ENCODE data around the gene NKAIN2.

The NKAIN2 gene

DNA sequence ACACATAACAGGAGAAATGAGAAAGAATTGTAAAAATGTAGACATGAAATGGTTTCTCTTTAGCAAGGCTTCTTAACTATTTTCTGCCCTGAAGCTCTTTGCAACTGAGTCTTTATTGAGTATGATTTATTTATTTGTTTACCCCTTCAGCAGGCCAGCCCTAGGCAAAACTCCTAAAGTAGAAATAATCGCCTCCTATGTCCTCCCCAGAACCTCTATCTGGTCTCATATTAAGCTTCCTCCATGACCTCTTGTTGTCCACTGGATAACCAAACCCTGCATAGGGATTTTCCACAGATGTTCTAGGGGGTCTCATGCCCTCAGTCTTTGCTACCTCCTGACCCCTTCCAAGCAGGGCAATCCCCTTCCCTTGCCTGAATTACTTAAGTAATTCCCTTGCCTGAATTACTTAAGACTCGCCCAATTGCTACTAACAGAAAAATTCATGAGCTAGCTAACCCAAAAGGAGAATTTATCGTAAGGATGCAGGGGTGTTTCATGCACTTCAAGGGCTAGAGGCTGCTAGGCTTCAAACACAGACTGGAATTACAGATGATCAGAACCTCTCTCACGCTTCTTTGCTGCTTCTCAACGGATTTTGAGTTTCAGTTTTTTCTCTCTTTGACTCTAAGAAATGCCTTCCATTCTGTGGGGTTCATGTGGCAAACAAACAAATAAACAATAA lies 732.6 kb downstream of the NKAIN2 start:
- Histone ChIP-seq H3K9ac (ENCODE audit: low read length) (no peak overlapping the region), H2BK120ac (ENCODE audit: low read depth, low read length) (no peak overlapping the region), H3K4me1 (ENCODE audit: control insufficient read depth, low read depth, low read length) (peaks cover 3% of the 10 kb centered on the region), H3K18ac (ENCODE audit: low read length) (no peak overlapping the region), H3K27ac (ENCODE audit: low read depth, low read length) (no peak overlapping the region), H4K8ac (ENCODE audit: low read depth, low read length) (no peak overlapping the region), H3K4me2 (ENCODE audit: low read length) (no peak overlapping the region), H4K5ac (ENCODE audit: low read length) (no peak overlapping the region), H3K23ac (ENCODE audit: low read length) (no peak overlapping the region), H3K56ac (ENCODE audit: low read length) (no peak overlapping the region), H3K36me3 (ENCODE audit: control insufficient read depth, insufficient read depth, low read length) (no peaks in the 10 kb centered on the region), H2BK5ac (ENCODE audit: low read length) (no peak overlapping the region), H2AK5ac (ENCODE audit: low read length) (no peak overlapping the region), H2BK15ac (replicated peaks; ENCODE audit: low read depth) (no peak overlapping the region), H3K4ac (ENCODE audit: low read depth, low read length) (peak overlapping the region; percentile 70), H3K79me1 (ENCODE audit: low read length) (no peaks in the 10 kb centered on the region), H3K4me3 (ENCODE audit: low read length) (no peak overlapping the region), H3K27me3 (ENCODE audit: insufficient read depth, low read length, poor library complexity) (no peaks in the 10 kb centered on the region), H3K79me2 (ENCODE audit: control insufficient read depth, insufficient read depth, low read length) (no peaks in the 10 kb centered on the region)
- DNase-seq = no peak
- no CpG with 5 or more reads among the region's 5 CpGs for WGBS (ENCODE audit: extremely low coverage, insufficient coverage, low lambda C conversion rate)

DNA sequence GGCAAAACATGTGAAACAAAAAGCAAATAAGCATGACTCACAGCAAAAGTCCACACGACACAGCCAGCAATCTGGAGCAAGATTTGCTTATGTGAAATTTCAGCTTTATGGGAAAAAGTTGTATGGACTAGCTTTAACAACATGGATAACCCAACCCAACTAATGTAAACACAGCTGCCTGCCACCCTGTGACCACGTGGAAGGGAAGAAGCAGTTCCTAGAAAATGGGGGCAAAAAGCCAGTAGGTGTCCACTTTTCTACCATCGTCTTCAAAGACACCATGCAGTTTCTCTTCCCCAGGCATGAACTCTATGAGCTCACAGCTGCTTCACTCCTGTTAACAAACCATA lies 733.2 kb downstream of the NKAIN2 start:
- WGBS (ENCODE audit: extremely low coverage, insufficient coverage, low lambda C conversion rate) = no CpG with 5 or more reads among the region's 3 CpGs
- Histone ChIP-seq H3K27me3 (ENCODE audit: insufficient read depth, low read length, poor library complexity) (no peaks in the 10 kb centered on the region), H4K5ac (ENCODE audit: low read length) (no peak overlapping the region), H3K4me1 (ENCODE audit: control insufficient read depth, low read depth, low read length) (peaks cover 3% of the 10 kb centered on the region), H3K4me2 (ENCODE audit: low read length) (no peak overlapping the region), H3K9ac (ENCODE audit: low read length) (no peak overlapping the region), H2BK15ac (replicated peaks; ENCODE audit: low read depth) (no peak overlapping the region), H3K36me3 (ENCODE audit: control insufficient read depth, insufficient read depth, low read length) (no peaks in the 10 kb centered on the region), H3K18ac (ENCODE audit: low read length) (no peak overlapping the region), H3K23ac (ENCODE audit: low read length) (no peak overlapping the region), H3K4ac (ENCODE audit: low read depth, low read length) (no peak overlapping the region), H2AK5ac (ENCODE audit: low read length) (no peak overlapping the region), H3K27ac (ENCODE audit: low read depth, low read length) (no peak overlapping the region), H3K56ac (ENCODE audit: low read length) (no peak overlapping the region), H3K79me1 (ENCODE audit: low read length) (no peaks in the 10 kb centered on the region), H3K4me3 (ENCODE audit: low read length) (no peak overlapping the region), H4K8ac (ENCODE audit: low read depth, low read length) (no peak overlapping the region), H2BK5ac (ENCODE audit: low read length) (no peak overlapping the region), H2BK120ac (ENCODE audit: low read depth, low read length) (no peak overlapping the region), H3K79me2 (ENCODE audit: control insufficient read depth, insufficient read depth, low read length) (no peaks in the 10 kb centered on the region)
- DNase-seq = no peak

DNA sequence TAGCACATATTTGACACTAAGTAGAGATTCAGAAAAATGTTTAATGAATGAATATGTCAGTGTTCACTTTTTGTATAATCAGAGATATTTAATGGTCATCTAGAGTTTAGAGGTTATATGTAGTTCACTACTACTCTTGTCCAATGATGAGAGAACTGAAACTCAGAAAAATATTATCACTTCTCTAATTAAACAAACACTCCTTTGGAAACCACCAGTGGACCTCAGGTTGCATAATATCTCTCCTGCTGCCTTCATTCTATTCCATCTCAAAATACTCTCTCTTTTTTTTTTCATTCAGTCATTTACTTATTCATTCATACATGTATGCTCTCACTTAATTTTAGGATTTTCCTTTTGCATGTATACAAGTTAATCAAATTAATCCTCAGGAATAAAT lies 735.4 kb downstream of the NKAIN2 start:
- H3K36me3 ChIP-seq (ENCODE audit: control insufficient read depth, insufficient read depth, low read length) = no peaks in the 10 kb centered on the region
- H3K79me1 ChIP-seq (ENCODE audit: low read length) = no peaks in the 10 kb centered on the region
- H3K4me1 ChIP-seq (ENCODE audit: control insufficient read depth, low read depth, low read length) = peaks cover 3% of the 10 kb centered on the region
- no peak overlapping the region for H2AK5ac ChIP-seq (ENCODE audit: low read length)
- H3K18ac ChIP-seq (ENCODE audit: low read length) = no peak overlapping the region
- H3K79me2 ChIP-seq (ENCODE audit: control insufficient read depth, insufficient read depth, low read length) = no peaks in the 10 kb centered on the region
- H3K56ac ChIP-seq (ENCODE audit: low read length) = no peak overlapping the region
- no peak overlapping the region for H2BK5ac ChIP-seq (ENCODE audit: low read length)
- H3K4me3 ChIP-seq (ENCODE audit: low read length) = no peak overlapping the region
- H3K4me2 ChIP-seq (ENCODE audit: low read length) = no peak overlapping the region
- H2BK120ac ChIP-seq (ENCODE audit: low read depth, low read length) = no peak overlapping the region
- no peak overlapping the region for H4K5ac ChIP-seq (ENCODE audit: low read length)
- no peaks in the 10 kb centered on the region for H3K27me3 ChIP-seq (ENCODE audit: insufficient read depth, low read length, poor library complexity)
- H3K27ac ChIP-seq (ENCODE audit: low read depth, low read length) = no peak overlapping the region
- no peak overlapping the region for H2BK15ac ChIP-seq (replicated peaks; ENCODE audit: low read depth)
- no peak for DNase-seq
- H3K23ac ChIP-seq (ENCODE audit: low read length) = no peak overlapping the region
- no peak overlapping the region for H3K4ac ChIP-seq (ENCODE audit: low read depth, low read length)
- H4K8ac ChIP-seq (ENCODE audit: low read depth, low read length) = no peak overlapping the region
- no peak overlapping the region for H3K9ac ChIP-seq (ENCODE audit: low read length)

DNA sequence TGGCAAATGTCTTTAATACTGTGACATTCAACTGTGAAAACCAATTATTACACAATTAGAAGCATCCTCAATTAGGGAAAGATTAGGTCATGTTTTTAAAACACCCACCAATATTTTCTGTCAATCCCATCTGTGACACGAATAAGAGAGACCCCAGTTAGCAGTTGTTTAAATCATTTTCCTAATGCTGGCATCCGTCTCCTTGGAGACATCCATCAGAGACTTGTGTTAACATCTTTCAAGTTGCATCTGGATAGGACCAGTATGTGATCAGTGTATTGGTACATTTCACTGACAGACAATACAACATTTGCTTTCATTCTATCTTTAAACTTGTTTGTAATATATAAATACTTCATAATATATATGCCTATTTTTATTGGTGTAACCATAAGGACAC lies 737.9 kb downstream of the NKAIN2 start:
- Histone ChIP-seq H3K4me3 (ENCODE audit: low read length) (no peak overlapping the region), H3K27ac (ENCODE audit: low read depth, low read length) (no peak overlapping the region), H2BK5ac (ENCODE audit: low read length) (no peak overlapping the region), H3K56ac (ENCODE audit: low read length) (no peak overlapping the region), H3K9ac (ENCODE audit: low read length) (no peak overlapping the region), H3K79me2 (ENCODE audit: control insufficient read depth, insufficient read depth, low read length) (no peaks in the 10 kb centered on the region), H3K23ac (ENCODE audit: low read length) (no peak overlapping the region), H3K79me1 (ENCODE audit: low read length) (no peaks in the 10 kb centered on the region), H3K36me3 (ENCODE audit: control insufficient read depth, insufficient read depth, low read length) (no peaks in the 10 kb centered on the region), H3K4me1 (ENCODE audit: control insufficient read depth, low read depth, low read length) (peaks cover 3% of the 10 kb centered on the region), H3K4ac (ENCODE audit: low read depth, low read length) (no peak overlapping the region), H3K4me2 (ENCODE audit: low read length) (no peak overlapping the region), H4K5ac (ENCODE audit: low read length) (no peak overlapping the region), H2BK120ac (ENCODE audit: low read depth, low read length) (no peak overlapping the region), H2BK15ac (replicated peaks; ENCODE audit: low read depth) (no peak overlapping the region), H3K18ac (ENCODE audit: low read length) (no peak overlapping the region), H4K8ac (ENCODE audit: low read depth, low read length) (no peak overlapping the region), H3K27me3 (ENCODE audit: insufficient read depth, low read length, poor library complexity) (no peaks in the 10 kb centered on the region), H2AK5ac (ENCODE audit: low read length) (no peak overlapping the region)
- no CpG with 5 or more reads among the region's 2 CpGs for WGBS (ENCODE audit: extremely low coverage, insufficient coverage, low lambda C conversion rate)
- no peak for DNase-seq

DNA sequence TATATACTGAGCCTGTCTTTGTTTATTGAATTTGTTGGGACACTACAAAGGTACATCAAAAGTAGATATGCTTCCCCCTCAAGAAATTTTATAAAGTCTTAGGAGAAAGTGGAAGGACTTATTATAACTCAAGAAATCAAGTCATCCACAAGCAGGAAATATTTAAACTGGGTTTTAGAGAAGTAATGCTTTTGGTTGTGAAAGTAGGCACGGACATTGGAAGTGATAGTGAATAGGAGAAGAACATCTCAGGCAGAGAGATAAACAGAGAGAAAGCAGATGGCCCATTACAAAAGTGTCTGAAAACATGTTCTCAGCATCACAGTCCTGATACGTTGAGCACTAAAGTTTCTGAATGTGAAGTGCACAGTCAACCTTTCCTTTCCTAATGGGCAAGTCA lies 742.9 kb downstream of the NKAIN2 start:
- no peak overlapping the region for H3K56ac ChIP-seq (ENCODE audit: low read length)
- H4K5ac ChIP-seq (ENCODE audit: low read length) = no peak overlapping the region
- WGBS (ENCODE audit: extremely low coverage, insufficient coverage, low lambda C conversion rate) = no CpG with 5 or more reads among the region's 2 CpGs
- H3K9ac ChIP-seq (ENCODE audit: low read length) = no peak overlapping the region
- H3K4ac ChIP-seq (ENCODE audit: low read depth, low read length) = no peak overlapping the region
- H3K4me3 ChIP-seq (ENCODE audit: low read length) = no peak overlapping the region
- no peak overlapping the region for H2BK120ac ChIP-seq (ENCODE audit: low read depth, low read length)
- no peak overlapping the region for H2BK15ac ChIP-seq (replicated peaks; ENCODE audit: low read depth)
- H3K79me1 ChIP-seq (ENCODE audit: low read length) = no peaks in the 10 kb centered on the region
- no peak overlapping the region for H2BK5ac ChIP-seq (ENCODE audit: low read length)
- no peak overlapping the region for H2AK5ac ChIP-seq (ENCODE audit: low read length)
- no peak overlapping the region for H4K8ac ChIP-seq (ENCODE audit: low read depth, low read length)
- H3K23ac ChIP-seq (ENCODE audit: low read length) = no peak overlapping the region
- H3K4me2 ChIP-seq (ENCODE audit: low read length) = no peak overlapping the region
- H3K79me2 ChIP-seq (ENCODE audit: control insufficient read depth, insufficient read depth, low read length) = no peaks in the 10 kb centered on the region
- H3K4me1 ChIP-seq (ENCODE audit: control insufficient read depth, low read depth, low read length) = no peaks in the 10 kb centered on the region
- no peaks in the 10 kb centered on the region for H3K36me3 ChIP-seq (ENCODE audit: control insufficient read depth, insufficient read depth, low read length)
- H3K18ac ChIP-seq (ENCODE audit: low read length) = no peak overlapping the region
- no peak for DNase-seq
- H3K27me3 ChIP-seq (ENCODE audit: insufficient read depth, low read length, poor library complexity) = no peaks in the 10 kb centered on the region
- H3K27ac ChIP-seq (ENCODE audit: low read depth, low read length) = no peak overlapping the region

DNA sequence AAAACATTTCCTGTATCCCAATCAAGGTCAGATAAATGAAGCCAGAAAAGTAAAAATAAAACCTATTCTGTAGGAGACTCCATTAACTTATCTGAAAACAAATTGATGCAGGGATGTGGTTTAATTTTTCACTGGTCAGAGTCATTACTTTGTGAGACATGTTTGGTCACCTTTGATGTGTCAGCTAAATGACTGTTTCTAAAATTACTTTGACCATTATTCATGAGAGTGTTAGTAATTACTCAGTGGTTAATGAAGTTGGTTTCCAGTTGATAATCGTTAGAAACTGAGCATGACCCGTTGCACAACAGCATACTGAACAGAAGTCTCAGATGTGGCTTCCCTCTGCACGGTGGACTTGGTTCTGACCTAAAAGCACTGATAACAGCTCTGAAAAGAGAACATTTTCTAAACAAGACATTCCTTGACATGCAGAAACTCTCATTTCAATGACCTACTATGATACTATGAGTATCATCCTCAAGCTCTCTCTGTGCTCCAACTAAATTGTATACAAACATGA lies 748.1 kb downstream of the NKAIN2 start:
- H3K4ac ChIP-seq (ENCODE audit: low read depth, low read length) = no peak overlapping the region
- H3K79me2 ChIP-seq (ENCODE audit: control insufficient read depth, insufficient read depth, low read length) = no peaks in the 10 kb centered on the region
- H3K27me3 ChIP-seq (ENCODE audit: insufficient read depth, low read length, poor library complexity) = no peaks in the 10 kb centered on the region
- no peak overlapping the region for H3K4me2 ChIP-seq (ENCODE audit: low read length)
- H4K5ac ChIP-seq (ENCODE audit: low read length) = no peak overlapping the region
- H2AK5ac ChIP-seq (ENCODE audit: low read length) = no peak overlapping the region
- H3K27ac ChIP-seq (ENCODE audit: low read depth, low read length) = no peak overlapping the region
- no peaks in the 10 kb centered on the region for H3K79me1 ChIP-seq (ENCODE audit: low read length)
- no peaks in the 10 kb centered on the region for H3K36me3 ChIP-seq (ENCODE audit: control insufficient read depth, insufficient read depth, low read length)
- H3K23ac ChIP-seq (ENCODE audit: low read length) = no peak overlapping the region
- no peak for DNase-seq
- no peak overlapping the region for H3K4me3 ChIP-seq (ENCODE audit: low read length)
- no peaks in the 10 kb centered on the region for H3K4me1 ChIP-seq (ENCODE audit: control insufficient read depth, low read depth, low read length)
- no peak overlapping the region for H3K56ac ChIP-seq (ENCODE audit: low read length)
- no peak overlapping the region for H2BK120ac ChIP-seq (ENCODE audit: low read depth, low read length)
- no peak overlapping the region for H3K9ac ChIP-seq (ENCODE audit: low read length)
- H2BK15ac ChIP-seq (replicated peaks; ENCODE audit: low read depth) = no peak overlapping the region
- H4K8ac ChIP-seq (ENCODE audit: low read depth, low read length) = no peak overlapping the region
- no peak overlapping the region for H2BK5ac ChIP-seq (ENCODE audit: low read length)
- H3K18ac ChIP-seq (ENCODE audit: low read length) = no peak overlapping the region
- no CpG with 5 or more reads among the region's 3 CpGs for WGBS (ENCODE audit: extremely low coverage, insufficient coverage, low lambda C conversion rate)
